ENCODE data around the gene SERPINE1. TPM values are rescaled to one million over a fixed set of nuclear protein-coding genes. Genes with fewer than 3 reads are reported as not detected.

The SERPINE1 gene
- total and polyA plus RNA-seq, 2 of the 13 experiments (the other 11 are each of a cell fraction or from before 2014, with no cell fraction given) = 21.2 to 1,576 TPM

GRCh38 chr7:101121991-101122932 lies 4.6 kb upstream of the SERPINE1 start (continued):
- TF ChIP-seq ZHX2 (IDR thresholded peaks at IDR 0.05; ENCODE audit: low read depth) = no peak
- TF ChIP-seq ZHX2 (CRISPR knock-in tag; IDR thresholded peaks at IDR 0.05; ENCODE audit: borderline replicate concordance) = no peak
- no peak for TF ChIP-seq ZNF780A (CRISPR knock-in tag; IDR thresholded peaks at IDR 0.05)
- TF ChIP-seq TCF7L2 (IDR thresholded peaks at IDR 0.05; ENCODE audit: low read depth, low read length) = no peak
- TF ChIP-seq, protein P1, sequence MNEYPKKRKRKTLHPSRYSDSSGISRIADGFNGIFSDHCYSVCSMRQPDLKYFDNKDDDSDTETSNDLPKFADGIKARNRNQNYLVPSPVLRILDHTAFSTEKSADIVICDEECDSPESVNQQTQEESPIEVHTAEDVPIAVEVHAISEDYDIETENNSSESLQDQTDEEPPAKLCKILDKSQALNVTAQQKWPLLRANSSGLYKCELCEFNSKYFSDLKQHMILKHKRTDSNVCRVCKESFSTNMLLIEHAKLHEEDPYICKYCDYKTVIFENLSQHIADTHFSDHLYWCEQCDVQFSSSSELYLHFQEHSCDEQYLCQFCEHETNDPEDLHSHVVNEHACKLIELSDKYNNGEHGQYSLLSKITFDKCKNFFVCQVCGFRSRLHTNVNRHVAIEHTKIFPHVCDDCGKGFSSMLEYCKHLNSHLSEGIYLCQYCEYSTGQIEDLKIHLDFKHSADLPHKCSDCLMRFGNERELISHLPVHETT (CRISPR knock-in tag; conservative IDR thresholded peaks at IDR 0.05) = no peak
- no peak for TF ChIP-seq CCAR2 (optimal IDR thresholded peaks at IDR 0.05; ENCODE audit: low read depth, low read length)
- TF ChIP-seq ZNF12 (CRISPR knock-in tag; IDR thresholded peaks at IDR 0.05) = no peak
- TF ChIP-seq ELF4 (CRISPR knock-in tag; IDR thresholded peaks at IDR 0.05; ENCODE audit: borderline replicate concordance) = no peak
- TF ChIP-seq GPN1 (CRISPR knock-in tag; IDR thresholded peaks at IDR 0.05; ENCODE audit: borderline replicate concordance) = no peak
- 0 out of 2 replicates have a peak, but pooled peaks have one; percentile 43 for TF ChIP-seq MTA1 (CRISPR knock-in tag; IDR thresholded peaks at IDR 0.05; ENCODE audit: borderline replicate concordance)
- TF ChIP-seq HNRNPL (IDR thresholded peaks at IDR 0.05; ENCODE audit: low read depth, low read length) = no peak
- no peak for TF ChIP-seq ESRRA (CRISPR knock-in tag; IDR thresholded peaks at IDR 0.05; ENCODE audit: low read depth)
- no peak for TF ChIP-seq SMYD3 (CRISPR knock-in tag; IDR thresholded peaks at IDR 0.05)
- TF ChIP-seq RFX3 (CRISPR knock-in tag; IDR thresholded peaks at IDR 0.05) = no peak
- peak; percentile 18 for TF ChIP-seq YY1 (IDR thresholded peaks at IDR 0.05; ENCODE audit: insufficient read depth, insufficient replicate concordance, low read depth, low read length)
- TF ChIP-seq BORCS8-MEF2B (CRISPR knock-in tag; IDR thresholded peaks at IDR 0.05) = 0 out of 2 replicates have a peak, but pooled peaks have one; percentile 21
- peak; percentile 17; the same call in 1 of the 2 replicates for TF ChIP-seq NCOR1 (IDR thresholded peaks at IDR 0.05; ENCODE audit: borderline replicate concordance, low read length)
- no peak for TF ChIP-seq ZNF703 (CRISPR knock-in tag; IDR thresholded peaks at IDR 0.05; ENCODE audit: borderline replicate concordance)
- peak; percentile 57; the same call in 1 of the 2 replicates for TF ChIP-seq UBTF (CRISPR knock-in tag; IDR thresholded peaks at IDR 0.05)

Measured in HepG2 (cell line).